Astrocyte (in vitro differentiated cells and primary cell): ENCODE results near the gene SH3BP2.

Experiments
- EZH2 ChIP-seq: IDR thresholded peaks from 2 replicates; pipeline ENCODE4 v1.6.1; 2012; ENCODE audit warnings: mild to moderate bottlenecking, low read length, inconsistent platforms; ENCODE audit not compliant: insufficient read depth
- TF ChIP-seq, protein P1 (sequence below): IDR thresholded peaks from 2 replicates; pipeline ENCODE4 v1.5.1; 2011; ENCODE audit warnings: low read depth, mild to moderate bottlenecking, inconsistent platforms, low read length, moderate library complexity; ENCODE audit not compliant: insufficient read depth

DNA sequence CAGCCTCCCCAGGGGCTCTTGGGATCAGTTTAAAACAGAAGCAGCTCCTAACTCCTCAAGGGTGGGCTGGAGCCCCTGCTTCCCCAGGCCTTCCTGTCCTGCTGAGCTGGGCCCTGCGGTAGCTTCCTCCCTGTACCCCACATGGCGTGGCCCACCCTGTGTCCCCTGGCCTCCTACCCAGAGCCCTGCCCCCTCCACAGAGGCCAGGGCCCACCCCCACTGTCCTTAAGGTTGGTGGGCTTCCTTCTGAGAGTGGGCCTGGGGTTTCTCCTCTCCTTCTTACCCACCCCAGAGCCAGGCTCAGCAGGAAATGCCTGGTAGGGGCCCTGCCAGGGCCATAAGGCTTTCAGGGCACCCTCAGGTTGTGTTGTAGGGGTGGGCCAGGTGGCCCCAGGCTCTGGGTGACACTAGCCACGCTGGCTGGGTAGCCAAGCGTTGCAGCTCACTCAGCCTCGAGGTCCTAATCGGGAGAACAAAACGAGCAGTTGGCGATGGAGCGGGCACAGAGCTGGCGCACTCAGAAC lies 11.6 kb downstream of the SH3BP2 start:
- TF ChIP-seq, protein P1, sequence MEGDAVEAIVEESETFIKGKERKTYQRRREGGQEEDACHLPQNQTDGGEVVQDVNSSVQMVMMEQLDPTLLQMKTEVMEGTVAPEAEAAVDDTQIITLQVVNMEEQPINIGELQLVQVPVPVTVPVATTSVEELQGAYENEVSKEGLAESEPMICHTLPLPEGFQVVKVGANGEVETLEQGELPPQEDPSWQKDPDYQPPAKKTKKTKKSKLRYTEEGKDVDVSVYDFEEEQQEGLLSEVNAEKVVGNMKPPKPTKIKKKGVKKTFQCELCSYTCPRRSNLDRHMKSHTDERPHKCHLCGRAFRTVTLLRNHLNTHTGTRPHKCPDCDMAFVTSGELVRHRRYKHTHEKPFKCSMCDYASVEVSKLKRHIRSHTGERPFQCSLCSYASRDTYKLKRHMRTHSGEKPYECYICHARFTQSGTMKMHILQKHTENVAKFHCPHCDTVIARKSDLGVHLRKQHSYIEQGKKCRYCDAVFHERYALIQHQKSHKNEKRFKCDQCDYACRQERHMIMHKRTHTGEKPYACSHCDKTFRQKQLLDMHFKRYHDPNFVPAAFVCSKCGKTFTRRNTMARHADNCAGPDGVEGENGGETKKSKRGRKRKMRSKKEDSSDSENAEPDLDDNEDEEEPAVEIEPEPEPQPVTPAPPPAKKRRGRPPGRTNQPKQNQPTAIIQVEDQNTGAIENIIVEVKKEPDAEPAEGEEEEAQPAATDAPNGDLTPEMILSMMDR, result no peak
- TF ChIP-seq EZH2, result no peak
